Superior temporal gyrus (tissue), 1 donor: ENCODE results near the gene SERGEF.

Experiments
- DNase-seq: peaks from one replicate; pipeline ENCODE4 v3.0.0-alpha.2; 2016; ENCODE audit errors: extremely low spot score

Gene SERGEF

GRCh38 chr11:17750801-17751165 lies 262.1 kb downstream of the SERGEF start:
- no peak for DNase-seq

- no peak for DNase-seq
Observed at GRCh38 chr11:17750013-17750800, 262.6 kb downstream of the SERGEF start.

- DNase-seq, result no peak
Observed at GRCh38 chr11:17748761-17749721, 263.8 kb downstream of the SERGEF start.

- DNase-seq, result no peak
Observed at GRCh38 chr11:17748044-17748443, 264.8 kb downstream of the SERGEF start.

GRCh38 chr11:17747131-17747955 lies 265.5 kb downstream of the SERGEF start:
- no peak for DNase-seq

- DNase-seq, result no peak
Observed at GRCh38 chr11:17746096-17746495, 266.8 kb downstream of the SERGEF start.

- DNase-seq, result no peak
Observed at GRCh38 chr11:17745023-17745772, 267.6 kb downstream of the SERGEF start.

GRCh38 chr11:17744151-17744940 lies 268.5 kb downstream of the SERGEF start:
- no peak for DNase-seq

- DNase-seq, result no peak
Observed at GRCh38 chr11:17743808-17744119, 269.1 kb downstream of the SERGEF start.

GRCh38 chr11:17743026-17743807 lies 269.6 kb downstream of the SERGEF start:
- DNase-seq, result no peak

- no peak for DNase-seq
Observed at GRCh38 chr11:17742019-17742418, 270.8 kb downstream of the SERGEF start.

GRCh38 chr11:17741487-17741886 lies 271.4 kb downstream of the SERGEF start:
- DNase-seq, result no peak

- no peak for DNase-seq
Observed at GRCh38 chr11:17740649-17741235, 272.1 kb downstream of the SERGEF start.

GRCh38 chr11:17739945-17740338 lies 272.9 kb downstream of the SERGEF start:
- no peak for DNase-seq

- DNase-seq, result no peak
Observed at GRCh38 chr11:17738151-17738973, 274.5 kb downstream of the SERGEF start.
